Measurements from ENCODE around the gene IFNL4.

DNA sequence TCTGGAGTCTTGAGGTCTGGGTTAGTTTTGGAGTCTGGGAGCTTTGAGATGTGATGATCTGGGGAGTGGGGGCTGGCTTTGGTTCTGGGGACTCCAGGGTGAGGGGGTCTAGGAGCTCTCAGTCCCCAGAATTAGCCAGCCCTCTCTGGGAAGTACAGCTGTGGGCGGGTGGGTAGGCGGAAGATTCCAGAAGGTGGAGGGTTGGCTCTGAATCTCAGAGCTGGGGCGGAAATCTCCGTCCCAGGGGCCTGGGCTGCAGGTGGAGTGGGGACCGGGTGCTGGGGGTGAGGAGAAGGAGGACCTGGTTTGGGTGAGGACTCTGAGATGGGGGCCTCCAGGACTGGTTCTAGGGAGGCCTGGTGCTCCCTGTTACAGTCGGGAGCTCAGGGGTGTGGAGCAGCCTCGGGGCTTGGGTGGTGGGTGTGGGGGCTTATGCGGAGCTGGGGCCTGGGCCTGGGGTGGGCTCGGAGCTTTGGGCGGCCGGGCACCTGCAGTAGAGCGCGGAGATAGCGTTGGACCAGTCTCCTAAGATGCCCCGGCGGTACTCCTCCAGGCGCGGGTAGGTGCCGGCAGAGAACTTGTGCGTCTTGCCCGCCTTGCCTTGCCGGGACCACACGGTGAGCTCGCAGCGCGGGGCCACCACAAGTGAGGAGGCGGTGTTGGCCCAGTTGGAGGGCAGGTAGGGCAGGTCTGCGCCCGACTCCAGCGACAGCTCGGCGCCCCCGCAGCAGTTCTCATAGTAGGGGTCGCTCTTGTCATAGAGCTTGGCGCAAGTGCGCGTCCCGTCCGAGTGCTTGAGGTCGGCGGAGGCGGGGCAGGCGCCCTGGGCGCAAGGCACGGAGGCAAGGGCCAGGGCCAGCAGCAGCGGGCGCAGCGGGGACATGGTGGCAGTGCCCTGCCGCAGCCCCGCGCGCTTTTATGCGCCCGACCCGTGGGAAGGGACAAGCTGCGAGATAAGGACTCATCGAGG lies 45.0 kb downstream of the IFNL4 start, which contains the start of gene SYCN:
- TF ChIP-seq POLR2A (IDR thresholded peaks at IDR 0.05; ENCODE audit: low read depth, low read length) = no peak
- TF ChIP-seq POLR2AphosphoS5 (IDR thresholded peaks at IDR 0.05; ENCODE audit: low read depth, low read length) = no peak

Measured in GM12892 (cell line).